C4-2B (cell line): ENCODE measurements around the gene JUP.

Source experiments
- ZFX ChIP-seq: fragments of 450-650 bp; IDR thresholded peaks from 2 replicates; pipeline ENCODE4 v1.6.1; 2017
- TF ChIP-seq, protein P1 (sequence below): fragments of 450-650 bp; conservative IDR thresholded peaks from 2 replicates; pipeline ENCODE4 v1.5.1; 2017; ENCODE audit warnings: mild to moderate bottlenecking

DNA sequence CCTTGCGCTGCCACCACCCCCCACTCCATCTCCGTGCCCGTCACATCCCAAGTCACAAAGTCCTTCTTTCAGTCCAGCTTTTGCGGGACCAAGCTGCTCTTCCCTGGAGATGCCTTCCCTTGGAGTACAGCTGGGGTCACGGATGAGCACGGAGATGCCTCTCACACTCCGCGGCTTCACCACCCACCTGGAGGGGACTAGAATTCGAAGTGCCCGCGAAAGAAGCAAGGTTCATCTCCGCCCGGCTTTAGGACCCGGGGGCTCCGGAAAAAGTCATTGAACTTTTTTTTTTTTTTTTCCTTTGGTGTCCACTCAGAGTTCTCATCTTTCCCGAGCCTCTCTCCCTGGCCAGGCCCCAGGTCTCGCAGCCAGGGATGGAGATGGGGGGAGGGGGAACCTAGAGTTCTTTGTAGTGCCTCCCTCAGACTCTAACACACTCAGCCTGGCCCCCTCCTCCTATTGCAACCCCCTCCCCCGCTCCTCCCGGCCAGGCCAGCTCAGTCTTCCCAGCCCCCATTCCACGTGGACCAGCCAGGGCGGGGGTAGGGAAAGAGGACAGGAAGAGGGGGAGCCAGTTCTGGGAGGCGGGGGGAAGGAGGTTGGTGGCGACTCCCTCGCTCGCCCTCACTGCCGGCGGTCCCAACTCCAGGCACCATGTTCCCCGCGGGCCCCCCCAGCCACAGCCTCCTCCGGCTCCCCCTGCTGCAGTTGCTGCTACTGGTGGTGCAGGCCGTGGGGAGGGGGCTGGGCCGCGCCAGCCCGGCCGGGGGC, 26.1 kb upstream of the JUP start, which contains the start of gene FKBP10:
- TF ChIP-seq, protein P1, sequence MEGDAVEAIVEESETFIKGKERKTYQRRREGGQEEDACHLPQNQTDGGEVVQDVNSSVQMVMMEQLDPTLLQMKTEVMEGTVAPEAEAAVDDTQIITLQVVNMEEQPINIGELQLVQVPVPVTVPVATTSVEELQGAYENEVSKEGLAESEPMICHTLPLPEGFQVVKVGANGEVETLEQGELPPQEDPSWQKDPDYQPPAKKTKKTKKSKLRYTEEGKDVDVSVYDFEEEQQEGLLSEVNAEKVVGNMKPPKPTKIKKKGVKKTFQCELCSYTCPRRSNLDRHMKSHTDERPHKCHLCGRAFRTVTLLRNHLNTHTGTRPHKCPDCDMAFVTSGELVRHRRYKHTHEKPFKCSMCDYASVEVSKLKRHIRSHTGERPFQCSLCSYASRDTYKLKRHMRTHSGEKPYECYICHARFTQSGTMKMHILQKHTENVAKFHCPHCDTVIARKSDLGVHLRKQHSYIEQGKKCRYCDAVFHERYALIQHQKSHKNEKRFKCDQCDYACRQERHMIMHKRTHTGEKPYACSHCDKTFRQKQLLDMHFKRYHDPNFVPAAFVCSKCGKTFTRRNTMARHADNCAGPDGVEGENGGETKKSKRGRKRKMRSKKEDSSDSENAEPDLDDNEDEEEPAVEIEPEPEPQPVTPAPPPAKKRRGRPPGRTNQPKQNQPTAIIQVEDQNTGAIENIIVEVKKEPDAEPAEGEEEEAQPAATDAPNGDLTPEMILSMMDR: no peak
- TF ChIP-seq ZFX: peak; percentile 42; the same call in 1 of the 2 replicates
